Lung (tissue), 12 donors: ENCODE data around the gene CAMK4. TPM values are rescaled to one million over a fixed set of nuclear protein-coding genes. Genes with fewer than 3 reads are reported as not detected.

Experiments used
- ATAC-seq: fragments of 200-7000 bp; cut with Tn5 transposase; one replicate; pipeline ENCODE4 v1.9.1; 2020; ENCODE audit warnings: moderate number of reproducible peaks; ENCODE audit not compliant: insufficient read depth, low FRiP score
- DNase-seq, 3 donors: peaks; one replicate each; pipeline ENCODE4 v3.0.0-alpha.2; 2013 to 2017
- H3K27ac ChIP-seq, 2 donors: one replicate each; pipeline ENCODE4 v1.5.1; 2013; ENCODE audit warnings: mild to moderate bottlenecking in 2 of 2, moderate library complexity in 2 of 2, control low read depth in 1 of 2, inconsistent platforms in 1 of 2, low read depth in 1 of 2, low read length in 1 of 2
- H3K27me3 ChIP-seq, 3 donors: one replicate each; pipeline ENCODE4 v1.5.1; 2013; ENCODE audit warnings: low read length in 2 of 3; ENCODE audit not compliant: control insufficient read depth in 3 of 3, insufficient read depth in 3 of 3
- H3K36me3 ChIP-seq, 4 donors: one replicate each; pipeline ENCODE4 v1.5.1; 2013; ENCODE audit warnings: low read length in 4 of 4, mild to moderate bottlenecking in 1 of 4, moderate library complexity in 1 of 4; ENCODE audit not compliant: control insufficient read depth in 4 of 4, insufficient read depth in 4 of 4
- H3K4me1 ChIP-seq, 5 donors: one replicate each; pipeline ENCODE4 v1.5.1; 2013; ENCODE audit warnings: low read length in 5 of 5, mild to moderate bottlenecking in 2 of 5, moderate library complexity in 1 of 5; ENCODE audit not compliant: control insufficient read depth in 5 of 5, insufficient read depth in 5 of 5
- H3K4me3 ChIP-seq: one replicate; pipeline ENCODE4 v1.5.1; 2013; ENCODE audit warnings: mild to moderate bottlenecking, control low read depth, moderate library complexity
- H3K9ac ChIP-seq, 2 donors: one replicate each; pipeline ENCODE4 v1.5.1; 2013; ENCODE audit warnings: low read length in 2 of 2, control low read depth in 1 of 2; ENCODE audit not compliant: insufficient read depth in 1 of 2
- H3K9me3 ChIP-seq, 4 donors: one replicate each; pipeline ENCODE4 v1.5.1; 2013; ENCODE audit warnings: low read length in 3 of 4, mild to moderate bottlenecking in 1 of 4, moderate library complexity in 1 of 4; ENCODE audit not compliant: control insufficient read depth in 4 of 4, insufficient read depth in 3 of 4
- WGBS, 2 donors: extraction: QIAGEN DNeasy Blood & Tissue Kit; methylation state at CpG; one replicate each; pipeline ENCODE4 v1.1.7; 2013; 5-methylcytosine and 5-hydroxymethylcytosine counted together
- polyA plus RNA-seq, 2 donors: library from polyadenylated mRNA; stranded (reverse); fragments of 200-250 nt; gene quantifications; one replicate each; pipeline ENCODE4 v1.2.1, GENCODE V29; 2013
- total RNA-seq, 2 donors: library from RNA; depleted of rRNA in 1 of 2; stranded (reverse); fragments of >200 nt in 1 of 2; gene quantifications; one replicate each; pipeline ENCODE4 v1.2.1, GENCODE V29; 2014 to 2021
- TF ChIP-seq, protein P1 (sequence below): IDR thresholded peaks from 2 replicates; pipeline ENCODE4 v1.5.1; 2012; ENCODE audit warnings: mild to moderate bottlenecking; ENCODE audit errors: control extremely low read depth, extremely low read depth
- donor health status: control.
- donor health status: control.
- donor health status: Bipolar disorder and iron deficiency.
- donor health status: healthy.
- donor health status: DM: yes; HTN: yes; CAD: no.

The CAMK4 gene
- total and polyA plus RNA-seq, 4 donors, result 0.18 to 27.7 (median 0.73) TPM

GRCh38 chr5:111284825-111285224, 60.6 kb downstream of the CAMK4 start:
- ATAC-seq, result no peak
- H3K36me3 ChIP-seq, result no peaks in the 10 kb centered on the region

GRCh38 chr5:111294551-111294950, 70.4 kb downstream of the CAMK4 start:
- ATAC-seq (no peak), DNase-seq (no peak)
- peaks cover 0 to 4% (median 0%) of the 10 kb centered on the region in 4 donors for H3K36me3 ChIP-seq
- H3K4me1 ChIP-seq, result peaks cover 0 to 5% (median 0%) of the 10 kb centered on the region in 5 donors
- H3K27me3 ChIP-seq, result no peaks in the 10 kb centered on the region
- H3K9ac ChIP-seq, result no peak overlapping the region
- peaks cover 0 to 5% (median 0%) of the 10 kb centered on the region in 4 donors for H3K9me3 ChIP-seq
- H3K4me3 ChIP-seq, result no peak overlapping the region
- TF ChIP-seq, protein P1, sequence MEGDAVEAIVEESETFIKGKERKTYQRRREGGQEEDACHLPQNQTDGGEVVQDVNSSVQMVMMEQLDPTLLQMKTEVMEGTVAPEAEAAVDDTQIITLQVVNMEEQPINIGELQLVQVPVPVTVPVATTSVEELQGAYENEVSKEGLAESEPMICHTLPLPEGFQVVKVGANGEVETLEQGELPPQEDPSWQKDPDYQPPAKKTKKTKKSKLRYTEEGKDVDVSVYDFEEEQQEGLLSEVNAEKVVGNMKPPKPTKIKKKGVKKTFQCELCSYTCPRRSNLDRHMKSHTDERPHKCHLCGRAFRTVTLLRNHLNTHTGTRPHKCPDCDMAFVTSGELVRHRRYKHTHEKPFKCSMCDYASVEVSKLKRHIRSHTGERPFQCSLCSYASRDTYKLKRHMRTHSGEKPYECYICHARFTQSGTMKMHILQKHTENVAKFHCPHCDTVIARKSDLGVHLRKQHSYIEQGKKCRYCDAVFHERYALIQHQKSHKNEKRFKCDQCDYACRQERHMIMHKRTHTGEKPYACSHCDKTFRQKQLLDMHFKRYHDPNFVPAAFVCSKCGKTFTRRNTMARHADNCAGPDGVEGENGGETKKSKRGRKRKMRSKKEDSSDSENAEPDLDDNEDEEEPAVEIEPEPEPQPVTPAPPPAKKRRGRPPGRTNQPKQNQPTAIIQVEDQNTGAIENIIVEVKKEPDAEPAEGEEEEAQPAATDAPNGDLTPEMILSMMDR, result no peak
- no peak overlapping the region for H3K27ac ChIP-seq

More at GRCh38 chr5:111284825-111285224, 60.6 kb downstream of the CAMK4 start:
- TF ChIP-seq, protein P1, result no peak
- Histone ChIP-seq H3K9ac (no peak overlapping the region), H3K27ac (no peak overlapping the region), H3K27me3 (no peaks in the 10 kb centered on the region), H3K4me1 (peaks cover 0 to 9% (median 0%) of the 10 kb centered on the region in 5 donors), H3K4me3 (no peak overlapping the region), H3K9me3 (no peaks in the 10 kb centered on the region)
- WGBS, 2 donors, result 72 to 73% methylated on average over 2 of the region's 2 CpGs
- no peak for DNase-seq

- Histone ChIP-seq H3K9ac (no peak overlapping the region), H3K27me3 (no peaks in the 10 kb centered on the region), H3K9me3 (peaks cover 0 to 5% (median 0%) of the 10 kb centered on the region in 4 donors), H3K27ac (no peak overlapping the region), H3K4me3 (no peak overlapping the region), H3K36me3 (peaks cover 0 to 4% (median 0%) of the 10 kb centered on the region in 4 donors), H3K4me1 (peaks cover 0 to 5% (median 0%) of the 10 kb centered on the region in 5 donors)
- TF ChIP-seq, protein P1, result no peak
- DNase-seq, result no peak
- 90 to 92% methylated on average over 3 of the region's 3 CpGs for WGBS, 2 donors
- no peak for ATAC-seq
Observed at GRCh38 chr5:111295649-111296048, 71.5 kb downstream of the CAMK4 start.

DNA sequence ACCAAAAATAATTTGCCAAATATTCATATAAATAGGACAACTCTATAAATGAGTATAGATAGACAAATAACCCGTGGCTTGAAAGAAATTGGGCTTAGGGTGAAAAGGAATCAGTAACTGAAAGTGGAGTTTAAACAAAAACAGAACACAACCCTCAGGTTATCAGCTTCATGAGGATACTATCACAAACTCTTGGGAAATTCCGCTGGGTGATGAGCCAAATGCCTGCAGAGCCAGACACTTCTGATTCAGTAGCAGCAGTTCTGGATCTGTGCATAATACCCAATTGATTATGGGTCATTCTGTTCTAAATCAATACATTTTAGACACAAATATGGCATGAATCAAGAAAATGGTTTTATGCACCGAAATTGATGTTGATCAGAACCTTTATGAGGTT, 72.4 kb downstream of the CAMK4 start:
- no peak overlapping the region for H3K4me3 ChIP-seq
- peaks cover 0 to 5% (median 0%) of the 10 kb centered on the region in 5 donors for H3K4me1 ChIP-seq
- 83 to 88% methylated on average over 3 of the region's 3 CpGs for WGBS, 2 donors
- ATAC-seq, result no peak
- DNase-seq, result no peak
- H3K36me3 ChIP-seq, result peaks cover 0 to 4% (median 0%) of the 10 kb centered on the region in 4 donors
- H3K27ac ChIP-seq, result no peak overlapping the region
- TF ChIP-seq, protein P1, result no peak
- H3K9ac ChIP-seq, result no peak overlapping the region
- H3K9me3 ChIP-seq, result peaks cover 0 to 5% (median 0%) of the 10 kb centered on the region in 4 donors
- H3K27me3 ChIP-seq, result no peaks in the 10 kb centered on the region
